ENCODE data around the gene RPA1.

Gene RPA1

DNA sequence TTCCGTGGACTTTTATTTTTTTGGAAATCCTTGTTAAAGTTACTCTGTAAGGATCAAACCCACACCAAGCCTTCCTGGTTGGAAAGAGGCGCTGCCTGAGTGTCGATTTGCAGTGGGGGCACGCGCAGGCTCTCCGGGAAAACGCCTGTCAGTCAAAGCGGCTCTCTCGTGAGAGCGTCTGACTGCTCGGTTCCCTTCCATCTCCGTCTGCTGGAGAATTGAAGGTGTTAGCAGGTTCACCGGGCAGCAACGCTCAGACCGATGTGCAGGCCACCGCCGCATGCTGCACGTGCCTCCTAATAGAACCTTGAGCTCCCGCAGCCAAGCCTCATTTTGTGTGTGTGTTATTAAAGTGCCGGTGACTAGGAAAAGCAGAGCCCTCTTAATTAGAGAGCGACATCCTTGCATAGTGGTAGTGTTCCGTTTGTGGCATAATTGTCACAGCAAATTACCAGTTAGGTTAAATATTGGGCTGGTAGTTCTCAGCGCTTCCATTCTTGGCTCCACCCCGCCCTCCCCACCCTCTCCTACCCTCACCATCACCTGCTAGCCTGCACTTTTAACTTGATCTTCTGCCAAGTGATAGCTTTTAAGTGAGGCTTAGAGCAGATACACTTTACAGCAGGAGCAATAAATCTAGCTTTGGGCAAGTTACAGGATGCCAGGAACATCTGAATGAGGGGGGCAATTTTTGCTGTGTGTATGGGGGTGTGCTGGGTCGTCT is 75.5 kb downstream of the RPA1 start:
- H3K4me3 ChIP-seq (ENCODE audit: low read depth, low read length): no peak overlapping the region
- DNase-seq (ENCODE audit: low read depth): no peak

DNA sequence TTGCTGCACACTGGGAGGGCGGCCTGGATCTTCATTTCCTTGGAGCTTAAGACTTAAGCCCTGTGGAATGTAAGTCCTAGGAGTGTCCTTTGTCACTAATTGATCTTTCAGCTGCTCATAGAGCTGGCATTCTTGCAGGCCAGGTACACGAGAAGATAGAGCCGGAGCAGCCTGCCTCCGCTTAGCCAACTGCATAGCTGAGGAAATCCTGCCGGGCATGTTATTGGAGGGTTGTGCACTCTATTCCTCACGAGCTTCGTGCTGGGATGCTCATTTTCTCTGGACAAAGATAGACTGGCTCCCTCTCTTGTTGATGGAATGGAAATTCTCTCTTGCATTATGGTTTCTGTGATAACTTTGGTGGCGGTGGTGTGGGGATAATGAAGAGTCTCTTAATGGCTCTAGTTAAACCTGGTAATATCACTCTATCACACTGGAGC is 76.9 kb downstream of the RPA1 start:
- H3K4me3 ChIP-seq (ENCODE audit: low read depth, low read length): no peak overlapping the region
- DNase-seq (ENCODE audit: low read depth): no peak

DNA sequence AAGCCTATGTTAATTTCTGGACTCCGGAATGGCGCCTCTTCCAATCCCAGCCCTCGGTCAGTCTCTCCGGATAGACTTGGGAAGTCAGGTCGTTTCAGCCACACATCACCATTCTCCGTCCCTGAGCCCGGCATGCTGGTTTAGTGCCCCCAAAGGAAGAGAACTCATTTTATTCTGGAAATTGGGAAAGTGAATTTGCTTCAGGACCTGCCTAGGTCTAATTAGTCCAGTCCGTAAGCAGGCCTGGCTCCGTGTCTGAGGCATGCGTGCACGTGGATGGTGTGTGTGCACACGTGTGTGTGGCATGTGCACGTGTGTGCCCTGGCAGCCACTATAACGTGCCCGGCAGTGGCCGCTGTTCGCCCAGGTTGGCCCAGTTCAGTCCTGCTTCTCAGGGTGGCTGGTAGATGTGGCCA is 77.4 kb downstream of the RPA1 start:
- DNase-seq (ENCODE audit: low read depth): no peak
- no peak overlapping the region for H3K4me3 ChIP-seq (ENCODE audit: low read depth, low read length)

DNA sequence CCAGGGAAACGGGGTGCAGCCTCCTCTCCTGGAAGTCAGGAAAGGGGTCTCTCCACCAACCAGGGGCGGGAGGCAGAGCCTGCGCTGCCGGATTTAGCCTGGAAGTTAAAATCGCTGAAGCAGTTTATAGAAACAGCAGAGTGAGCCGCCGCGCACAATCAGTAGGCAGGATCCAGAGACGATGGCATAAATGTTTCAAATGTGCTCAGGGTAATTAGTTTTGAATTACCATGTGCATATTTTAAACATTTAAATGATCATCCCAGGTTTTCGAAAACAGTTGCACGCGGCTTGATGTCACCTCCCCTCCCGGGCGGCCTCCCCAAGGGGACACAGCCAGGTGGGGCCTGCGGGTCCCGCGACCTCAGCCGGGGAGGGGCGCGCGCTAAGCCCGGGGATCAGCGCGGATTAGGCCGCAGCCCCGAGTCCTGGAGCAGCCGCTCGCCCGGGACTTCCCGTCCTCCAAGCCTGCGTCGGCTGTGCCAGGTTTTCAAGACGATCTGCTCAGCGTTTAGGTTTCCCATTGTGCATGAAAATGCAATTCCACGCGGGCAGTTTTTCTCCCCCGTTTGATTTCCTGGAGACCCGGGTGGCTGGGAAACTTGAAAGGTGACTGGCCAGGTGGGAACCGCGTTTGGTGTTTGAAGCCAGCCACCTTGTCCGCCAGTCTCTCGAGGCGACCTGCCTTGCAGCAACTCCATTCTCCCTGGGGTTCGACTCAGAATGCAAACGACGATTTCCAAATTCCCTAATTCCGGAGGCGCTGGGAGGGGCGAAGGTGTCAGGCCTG is 78.3 kb downstream of the RPA1 start:
- no peak for DNase-seq (ENCODE audit: low read depth)
- H3K4me3 ChIP-seq (ENCODE audit: low read depth, low read length): peak overlapping the region; percentile 30

DNA sequence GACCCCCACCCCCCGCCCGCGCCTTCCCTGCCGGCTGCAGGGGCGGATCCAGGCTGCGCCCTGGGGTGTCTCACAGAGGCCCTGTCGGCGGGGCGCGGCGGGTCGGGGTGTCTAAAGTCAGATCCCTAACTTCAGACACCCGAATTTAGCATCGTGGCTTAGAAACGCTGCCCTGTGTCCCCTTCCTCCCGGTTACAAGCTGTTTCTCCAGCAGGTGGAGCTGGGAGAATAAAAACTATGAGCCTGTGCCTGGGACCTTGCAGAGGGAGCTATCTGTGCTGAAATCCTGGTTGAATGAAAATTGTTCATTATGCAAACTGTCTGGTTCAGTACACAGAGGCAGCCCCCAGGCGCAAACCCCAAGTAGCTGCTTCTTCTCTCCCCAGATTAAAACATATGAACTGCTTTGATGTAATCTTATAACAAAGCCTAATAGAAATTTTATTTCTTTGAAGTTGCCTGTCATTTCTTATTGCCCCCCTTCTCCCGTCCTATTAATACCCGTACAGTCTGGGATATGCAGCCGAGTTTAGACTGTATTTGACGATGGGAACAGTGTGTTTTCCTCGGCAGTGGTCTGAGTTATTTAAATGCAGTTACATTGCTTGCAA is 79.0 kb downstream of the RPA1 start:
- peak; percentile 31 for DNase-seq (ENCODE audit: low read depth)
- peak overlapping the region; percentile 30 for H3K4me3 ChIP-seq (ENCODE audit: low read depth, low read length)

DNA sequence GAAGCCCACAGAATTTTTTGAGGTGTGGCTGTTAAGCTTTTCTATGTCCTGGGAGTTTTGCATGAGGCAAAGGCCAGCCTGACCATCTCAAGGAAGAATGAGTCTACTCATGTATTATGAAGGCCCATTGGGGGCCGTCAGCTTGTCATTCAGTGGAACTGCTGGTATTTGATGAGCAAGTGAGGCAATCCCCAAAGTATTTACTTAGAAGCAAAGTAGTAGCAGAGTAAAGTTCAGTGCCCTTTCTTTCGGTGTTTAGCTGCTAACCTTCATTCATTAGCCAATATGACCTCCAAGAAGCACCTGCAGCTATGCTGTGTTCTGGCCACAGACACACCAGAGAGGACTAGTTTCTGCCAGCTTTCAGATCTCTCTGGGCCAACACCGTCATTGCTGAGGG is 80.2 kb downstream of the RPA1 start:
- H3K4me3 ChIP-seq (ENCODE audit: low read depth, low read length): no peak overlapping the region
- no peak for DNase-seq (ENCODE audit: low read depth)

DNA sequence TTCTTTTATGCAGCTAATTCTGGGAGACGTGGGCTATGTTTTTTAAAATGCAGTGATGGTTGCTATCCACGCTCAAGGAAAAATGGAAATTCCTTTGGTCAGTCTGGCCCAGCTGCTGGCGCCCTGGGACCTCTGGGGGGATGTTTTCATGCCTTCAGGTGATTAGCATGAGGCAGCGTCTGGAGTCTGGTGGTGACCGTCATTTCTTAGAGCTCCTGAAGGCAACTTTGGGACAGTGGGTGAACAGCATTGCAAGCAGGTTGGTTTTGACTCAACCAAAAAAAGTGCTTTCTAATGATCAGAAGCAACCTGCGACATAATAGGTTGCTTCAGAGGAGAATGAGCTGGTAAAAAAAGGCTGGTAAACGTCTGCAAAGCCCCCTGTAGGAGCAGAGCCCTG is 82.3 kb downstream of the RPA1 start:
- no peak overlapping the region for H3K4me3 ChIP-seq (ENCODE audit: low read depth, low read length)
- no peak for DNase-seq (ENCODE audit: low read depth)

DNA sequence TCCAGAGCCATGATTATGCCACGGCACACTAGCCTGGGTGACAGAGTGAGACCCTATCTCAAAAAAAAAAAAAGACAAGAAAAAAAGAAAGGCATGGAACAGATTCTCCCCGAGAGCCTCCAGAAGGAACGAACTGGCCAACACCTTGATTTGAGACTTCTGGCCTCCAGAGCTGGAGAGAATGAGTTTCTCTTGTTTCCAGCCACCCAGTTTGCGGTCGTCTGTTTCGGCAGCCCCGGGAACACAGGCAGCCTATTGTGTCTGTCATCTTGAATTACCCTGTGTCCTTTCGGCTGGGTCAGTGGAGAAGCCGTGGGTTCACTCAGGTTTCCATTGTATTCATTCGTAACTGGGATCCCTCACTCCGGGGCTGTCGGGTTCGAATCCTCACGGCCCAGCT is 83.9 kb downstream of the RPA1 start:
- H3K4me3 ChIP-seq (ENCODE audit: low read depth, low read length): no peak overlapping the region
- DNase-seq (ENCODE audit: low read depth): no peak

DNA sequence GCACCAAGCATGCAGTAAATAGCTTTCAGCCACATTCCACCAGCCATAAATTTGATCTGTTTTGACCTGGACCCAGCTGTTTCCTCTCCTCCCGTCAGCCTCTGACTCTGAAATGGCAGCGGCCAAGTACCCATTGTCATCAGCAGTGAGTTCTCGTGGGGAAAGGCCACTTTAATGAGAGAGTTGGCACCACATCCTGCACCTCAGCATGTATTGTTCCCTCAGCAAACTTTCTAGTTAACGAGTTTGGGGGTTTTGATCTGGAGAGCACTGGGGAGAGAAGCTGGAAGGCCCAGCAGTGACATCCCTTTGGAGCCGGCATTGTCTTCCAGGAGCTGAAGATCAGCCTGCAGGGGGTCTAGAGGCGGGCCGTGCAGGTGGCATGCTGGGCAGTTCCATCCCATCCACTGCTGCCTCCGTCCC is 84.9 kb downstream of the RPA1 start:
- H3K4me3 ChIP-seq (ENCODE audit: low read depth, low read length): no peak overlapping the region
- no peak for DNase-seq (ENCODE audit: low read depth)

DNA sequence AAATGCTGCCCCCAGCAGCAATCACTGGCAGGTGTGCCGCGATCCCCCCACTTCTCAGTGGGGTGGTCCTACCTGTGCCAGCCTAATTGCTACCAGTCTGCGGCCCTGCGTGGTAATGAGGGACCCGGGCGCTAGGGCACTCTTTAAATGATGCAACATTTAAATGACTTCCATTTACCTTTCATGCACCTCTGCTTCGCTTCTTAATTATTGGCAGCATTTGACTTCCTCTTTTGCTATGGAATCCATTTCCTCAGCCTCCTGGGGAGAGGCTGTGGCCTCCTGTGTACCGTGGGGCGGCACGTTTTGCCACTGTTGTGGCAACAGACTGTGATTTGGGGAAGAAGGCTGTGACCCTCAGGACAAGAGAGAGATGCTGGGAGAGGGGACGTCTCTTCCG is 86.1 kb downstream of the RPA1 start:
- no peak overlapping the region for H3K4me3 ChIP-seq (ENCODE audit: low read depth, low read length)
- DNase-seq (ENCODE audit: low read depth): no peak

DNA sequence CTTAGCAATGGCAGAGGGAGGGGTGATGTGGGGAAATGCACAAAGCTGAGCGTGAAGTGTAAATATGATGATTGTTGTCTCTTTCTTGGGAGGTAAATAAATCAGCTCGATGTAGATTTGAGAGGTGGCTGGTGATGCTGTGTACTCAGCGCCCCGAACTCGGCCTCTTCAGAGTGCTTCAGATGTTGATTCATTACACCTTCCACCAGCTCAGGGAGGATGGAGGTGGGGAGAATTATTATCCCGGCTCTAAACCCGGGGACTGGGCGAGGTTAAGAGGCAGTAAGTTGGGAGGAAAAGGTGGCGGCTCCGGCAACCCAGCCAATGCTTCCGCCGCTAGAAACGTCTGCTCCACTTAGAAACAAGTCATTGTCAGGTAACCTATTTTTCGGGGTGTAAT is 86.5 kb downstream of the RPA1 start:
- no peak for DNase-seq (ENCODE audit: low read depth)
- no peak overlapping the region for H3K4me3 ChIP-seq (ENCODE audit: low read depth, low read length)

DNA sequence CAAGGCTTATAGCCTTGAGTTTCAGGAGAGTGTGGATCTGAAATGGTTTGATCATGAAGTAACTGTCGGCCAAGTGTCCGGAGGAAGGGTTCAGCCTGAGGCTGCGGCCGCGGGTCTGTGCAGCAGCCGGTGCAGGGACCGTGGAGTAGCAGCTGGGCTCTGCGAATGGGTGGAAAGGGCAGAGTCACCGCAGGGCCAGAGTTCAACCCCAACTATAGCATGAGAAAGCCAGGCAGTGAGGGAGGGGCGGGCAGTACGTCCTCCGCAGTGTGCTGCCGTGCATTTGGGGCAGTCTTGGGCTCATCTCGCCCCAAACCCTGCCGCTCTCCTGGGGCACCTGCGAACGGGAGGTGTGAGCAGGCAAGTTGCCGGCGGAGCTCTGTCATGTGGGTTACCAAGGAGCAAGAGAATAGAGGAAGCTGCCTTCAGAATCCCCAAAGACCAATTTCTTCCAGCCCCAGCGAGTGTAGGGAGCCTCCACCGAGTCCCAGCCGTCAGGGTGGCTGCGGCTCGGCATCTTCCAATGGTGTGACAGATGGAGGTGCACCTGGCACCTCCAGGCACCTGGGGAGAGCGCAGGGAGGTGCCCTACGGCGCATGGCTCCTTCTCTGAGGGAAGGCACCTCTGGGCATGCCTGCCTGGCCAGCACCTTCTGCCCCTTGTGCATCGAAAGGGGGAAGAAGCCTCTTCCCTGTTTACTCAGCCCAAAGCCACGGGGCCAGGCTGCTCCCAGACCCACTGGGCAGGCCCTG is 87.3 kb downstream of the RPA1 start:
- no peak overlapping the region for H3K4me3 ChIP-seq (ENCODE audit: low read depth, low read length)
- DNase-seq (ENCODE audit: low read depth): no peak

DNA sequence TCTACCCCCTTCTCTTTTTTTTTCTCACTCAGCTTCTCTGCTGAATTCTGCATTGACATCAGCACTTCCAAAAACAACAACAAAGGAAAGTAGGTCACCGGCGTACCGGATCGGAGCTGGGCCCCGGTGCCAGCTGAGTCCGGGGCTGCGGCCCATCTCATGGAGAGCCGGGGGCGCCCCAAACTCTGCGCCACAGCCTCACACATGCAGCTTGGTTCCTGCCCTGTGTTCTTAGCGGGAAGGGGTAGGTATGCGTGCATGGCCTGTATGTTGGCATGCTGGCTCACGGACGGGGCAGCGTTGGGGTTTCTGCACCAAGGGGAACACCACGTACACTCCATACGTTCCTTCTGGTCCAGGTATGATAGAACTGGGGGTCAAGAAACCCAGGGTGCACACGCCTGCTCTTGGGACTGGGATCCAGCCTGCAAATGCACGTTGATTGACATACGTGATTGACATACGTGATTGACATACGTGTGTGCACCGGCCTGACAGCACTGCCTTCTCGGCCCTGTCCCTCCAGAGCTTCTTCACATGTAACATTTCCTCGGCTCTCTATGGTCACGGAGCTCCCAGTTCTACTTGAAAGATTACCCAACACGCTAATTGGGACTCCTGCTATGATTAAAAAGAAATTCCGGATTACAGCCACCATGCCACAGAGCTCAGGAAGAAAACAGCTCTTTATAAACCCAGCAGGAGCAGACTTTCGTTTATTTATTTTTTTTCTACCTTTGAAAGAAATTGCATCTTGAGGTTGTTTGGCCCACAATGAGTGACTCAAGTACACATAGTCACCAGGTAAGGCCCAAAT is 88.7 kb downstream of the RPA1 start:
- no peak for DNase-seq (ENCODE audit: low read depth)
- no peak overlapping the region for H3K4me3 ChIP-seq (ENCODE audit: low read depth, low read length)

DNA sequence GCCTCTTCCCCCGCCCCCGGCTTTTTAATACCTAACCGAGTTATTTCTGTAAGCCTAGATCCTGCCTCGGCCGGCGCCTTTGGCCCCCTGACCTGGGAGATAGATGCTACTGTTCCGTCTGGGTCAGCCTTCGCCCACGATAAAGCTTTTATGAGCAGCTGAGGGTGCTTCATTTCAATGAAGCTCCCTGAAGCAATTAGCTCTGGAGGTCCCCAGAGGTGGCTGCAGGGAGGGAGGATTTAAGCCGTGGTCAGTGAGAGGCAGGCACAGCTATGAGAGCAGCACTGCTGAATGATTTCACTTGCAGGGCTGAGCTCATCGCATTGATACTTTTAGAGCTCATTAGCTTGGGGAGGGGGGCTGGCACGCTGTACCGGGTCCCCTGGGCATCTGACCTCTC is 89.4 kb downstream of the RPA1 start:
- DNase-seq (ENCODE audit: low read depth): no peak
- no peak overlapping the region for H3K4me3 ChIP-seq (ENCODE audit: low read depth, low read length)

DNA sequence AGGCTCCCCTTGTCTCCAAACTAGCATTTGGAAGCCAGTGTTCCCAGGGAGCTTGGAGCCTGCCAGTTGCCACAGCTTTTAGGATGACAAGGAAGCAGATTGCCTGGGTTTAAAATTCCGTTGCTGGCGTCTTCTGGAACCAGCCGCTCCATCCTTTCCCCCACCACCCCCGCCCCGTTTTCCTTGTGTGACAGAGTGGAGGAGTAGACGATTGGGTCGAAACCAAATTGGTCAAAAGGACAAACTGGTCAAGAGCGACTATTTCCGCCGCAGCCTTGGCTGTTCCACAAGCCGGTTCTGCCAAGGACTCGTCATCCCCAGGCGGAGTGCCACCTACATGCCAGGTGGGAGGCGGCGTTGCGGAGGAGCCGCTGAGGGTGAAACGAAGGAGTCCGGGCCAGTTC is 91.1 kb downstream of the RPA1 start:
- DNase-seq (ENCODE audit: low read depth): no peak
- no peak overlapping the region for H3K4me3 ChIP-seq (ENCODE audit: low read depth, low read length)

DNA sequence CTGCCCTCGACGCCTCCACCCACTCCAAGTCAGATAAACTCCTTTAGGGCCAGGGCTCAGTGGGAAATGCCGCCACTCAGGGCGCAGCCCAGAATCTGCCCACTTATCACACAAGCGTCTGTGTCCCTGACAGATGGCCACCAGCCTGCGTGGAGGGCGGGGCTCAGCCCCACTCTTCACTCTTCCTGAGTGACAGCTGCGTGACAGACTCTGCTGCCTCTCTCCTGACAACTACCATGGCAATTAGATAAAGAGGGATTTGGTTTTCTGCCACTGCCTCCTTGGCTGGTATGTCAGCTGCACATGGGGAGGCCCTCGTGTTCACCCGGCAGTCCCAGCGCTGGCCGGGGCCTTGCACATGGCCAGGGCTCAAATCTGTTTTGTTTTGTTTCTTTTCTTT is 99.2 kb downstream of the RPA1 start:
- no peak overlapping the region for H3K4me3 ChIP-seq (ENCODE audit: low read depth, low read length)

DNA sequence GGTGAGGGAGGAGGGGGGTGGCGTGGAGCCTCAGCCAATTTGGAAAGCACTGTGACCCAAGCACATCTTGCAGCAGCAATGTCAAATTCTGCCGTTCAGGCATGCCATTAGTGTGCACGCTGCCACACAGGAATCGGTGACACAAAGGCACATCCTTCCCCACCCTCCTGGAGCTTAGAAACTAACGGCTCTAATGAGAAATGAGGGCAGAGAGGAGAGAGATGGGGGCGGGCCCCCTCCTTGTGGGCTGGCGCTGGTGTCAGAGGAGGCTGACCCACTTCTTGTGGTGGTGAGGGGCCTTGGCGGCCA is 100.5 kb downstream of the RPA1 start:
- no peak overlapping the region for H3K4me3 ChIP-seq (ENCODE audit: low read depth, low read length)
- DNase-seq (ENCODE audit: low read depth): no peak

More for the DNA sequence above, 99.2 kb downstream of the RPA1 start:
- no peak for DNase-seq (ENCODE audit: low read depth)

DNA sequence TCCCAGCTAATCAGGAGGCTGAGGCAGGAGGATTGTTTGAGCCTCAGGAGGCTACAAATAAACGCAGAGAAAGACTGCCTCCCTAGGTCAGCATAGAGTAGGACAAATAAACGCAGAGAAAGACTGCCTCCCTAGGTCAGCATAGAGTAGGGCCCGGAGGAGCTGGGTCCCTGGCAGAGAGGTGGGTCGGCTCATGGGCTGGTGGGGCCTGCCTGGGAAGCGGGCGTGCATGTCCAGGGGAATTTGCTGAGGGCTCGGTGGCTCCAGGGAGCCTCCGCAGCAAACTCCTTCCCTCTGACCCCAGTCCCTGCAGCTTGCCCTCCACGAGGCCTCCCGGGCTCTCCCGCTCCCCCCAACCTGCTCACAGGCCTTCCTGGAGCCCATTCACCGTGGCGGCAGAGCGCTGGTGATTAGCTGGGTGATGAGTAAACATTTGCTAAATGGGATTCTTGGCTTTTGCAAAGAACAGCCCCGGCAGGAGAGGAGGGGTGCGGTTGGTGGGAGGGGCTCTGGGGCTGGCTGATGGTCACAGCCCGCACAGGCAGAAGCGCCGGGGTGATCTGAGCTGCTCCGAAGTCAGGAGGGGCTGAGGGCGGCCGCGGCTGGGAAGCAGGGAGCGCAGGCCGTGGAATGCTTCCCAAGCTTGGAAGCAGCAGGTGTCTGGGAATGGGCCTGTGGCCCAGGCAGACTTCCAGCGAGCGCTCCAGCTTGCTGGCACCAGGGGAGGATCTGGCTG is 102.2 kb downstream of the RPA1 start:
- no peak for DNase-seq (ENCODE audit: low read depth)
- no peak overlapping the region for H3K4me3 ChIP-seq (ENCODE audit: low read depth, low read length)
